HT-29 (cell line): ENCODE data around the gene SHH. TPM values are rescaled to one million over a fixed set of nuclear protein-coding genes. Genes with fewer than 3 reads are reported as not detected.
"Not testable (repeated sequence)": the region's sequence is repeated elsewhere in the genome, so short reads cannot be mapped to it uniquely, and the experiment has no call there.

Experiments
- DNase-seq: peaks from one replicate; pipeline ENCODE4 v3.0.0-alpha.2; 2015; ENCODE audit warnings: low spot score
- total RNA-seq: library from RNA; depleted of rRNA; stranded (reverse); fragments of >200 nt; shearing (Covaris generic); gene quantifications from 2 replicates; pipeline ENCODE4 v1.2.3, GENCODE V29; 2014

The SHH gene
- total RNA-seq, 1 experiment from 2014 or later = 22.6 TPM

DNA sequence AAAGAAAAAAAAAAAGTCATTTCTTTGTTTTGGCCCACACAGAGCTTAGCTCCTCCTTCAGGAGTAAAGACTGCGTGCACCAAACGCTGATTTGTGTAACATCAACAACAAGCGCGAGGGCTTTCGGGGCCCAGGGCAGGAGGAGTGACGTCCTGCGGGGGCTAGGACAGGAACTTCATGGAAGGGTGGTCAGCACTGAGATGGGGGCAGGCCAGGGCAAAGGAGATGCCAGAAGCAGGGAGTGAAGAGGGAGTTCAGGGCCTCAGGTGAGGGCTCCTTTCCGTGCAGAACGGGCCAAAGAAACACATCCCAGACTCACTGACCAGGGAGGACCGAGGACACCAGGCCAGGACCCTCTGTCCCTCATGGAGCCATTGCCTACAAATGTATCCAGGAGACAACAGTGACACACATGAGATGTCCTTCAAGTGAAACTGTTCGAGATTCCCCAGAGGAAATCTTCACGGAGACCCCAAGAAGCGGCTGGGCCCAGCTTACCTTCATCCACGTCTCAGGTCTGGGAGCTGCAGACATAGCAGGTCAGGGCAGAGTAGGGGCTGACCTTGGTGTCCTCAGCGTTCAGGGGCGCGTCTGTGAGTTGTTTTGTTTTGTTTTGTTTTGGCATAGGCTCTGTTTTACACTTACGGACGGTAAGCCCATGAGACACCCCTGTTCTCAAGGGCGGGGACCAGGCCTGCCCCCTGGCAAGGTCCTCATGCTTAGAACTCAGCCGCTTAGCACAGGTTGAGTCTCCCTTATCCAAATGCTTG lies 30.4 kb upstream of the SHH start:
- no peak for DNase-seq

DNA sequence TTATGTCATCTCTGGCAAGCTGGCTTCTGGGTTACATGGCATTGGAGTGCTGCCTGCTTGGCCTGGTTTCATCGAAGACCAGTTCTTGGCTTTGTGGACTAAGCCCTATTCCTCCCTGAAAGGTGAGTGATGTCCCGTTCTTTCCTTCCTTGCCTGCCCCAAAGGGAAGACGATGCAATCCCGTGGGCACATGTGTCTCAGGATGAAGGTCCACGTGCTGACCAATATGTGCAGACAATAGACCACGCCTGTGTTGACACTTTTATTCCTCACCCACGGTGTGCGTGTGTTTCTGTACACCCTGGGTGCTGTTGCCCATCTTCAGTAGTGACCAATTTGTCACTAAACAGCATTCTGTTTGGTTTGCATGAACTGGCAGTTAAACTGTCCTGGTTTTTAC lies 28.6 kb upstream of the SHH start:
- DNase-seq = no peak

DNA sequence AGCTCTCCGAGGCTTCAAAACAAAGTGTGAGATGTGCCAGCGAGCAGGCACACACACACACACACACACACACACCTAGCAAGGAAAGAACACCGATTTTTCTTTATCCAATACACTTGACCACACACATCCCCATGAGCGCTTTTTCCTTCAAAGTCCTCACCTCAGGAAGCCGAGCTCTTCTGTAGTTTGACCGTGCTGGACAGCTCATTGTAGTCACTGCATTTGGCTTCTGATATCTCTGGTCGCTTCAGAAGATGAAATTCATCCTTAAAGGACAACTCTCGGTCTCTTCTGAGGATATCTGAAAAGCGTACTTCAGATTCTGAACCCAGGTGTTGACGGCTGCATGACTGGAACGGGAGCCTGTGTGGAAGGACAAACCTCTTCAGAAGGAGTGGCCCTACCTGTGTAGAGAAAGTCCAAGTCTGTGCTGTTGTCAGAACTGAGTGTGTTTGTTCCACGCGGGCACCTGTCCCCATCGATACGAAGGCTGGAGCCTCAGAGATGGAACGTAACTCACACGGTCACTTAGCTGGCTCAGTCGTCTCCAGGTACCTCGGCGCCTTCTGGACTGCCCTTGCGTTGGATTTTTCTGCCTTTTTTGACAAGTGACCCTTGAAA lies 28.1 kb upstream of the SHH start:
- no peak for DNase-seq

DNA sequence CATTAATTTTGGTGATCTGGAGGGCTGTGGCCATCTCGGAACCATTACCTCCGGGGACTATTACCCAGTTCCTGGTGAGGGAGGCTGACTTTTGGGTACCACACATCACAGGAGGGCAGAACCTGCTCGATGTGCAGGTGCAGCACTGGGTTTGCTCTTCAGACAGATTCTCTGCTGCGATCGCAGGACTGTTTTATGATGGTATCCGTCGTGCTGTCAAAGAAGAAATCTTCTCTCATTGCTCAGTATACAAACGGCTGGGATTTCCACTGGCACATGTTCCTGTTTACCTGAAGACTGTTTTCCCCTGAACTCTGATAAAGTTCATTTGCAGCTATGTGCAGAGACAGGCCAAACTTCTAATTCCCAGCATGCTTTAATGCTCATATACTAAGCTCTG lies 27.2 kb upstream of the SHH start:
- no peak for DNase-seq

DNA sequence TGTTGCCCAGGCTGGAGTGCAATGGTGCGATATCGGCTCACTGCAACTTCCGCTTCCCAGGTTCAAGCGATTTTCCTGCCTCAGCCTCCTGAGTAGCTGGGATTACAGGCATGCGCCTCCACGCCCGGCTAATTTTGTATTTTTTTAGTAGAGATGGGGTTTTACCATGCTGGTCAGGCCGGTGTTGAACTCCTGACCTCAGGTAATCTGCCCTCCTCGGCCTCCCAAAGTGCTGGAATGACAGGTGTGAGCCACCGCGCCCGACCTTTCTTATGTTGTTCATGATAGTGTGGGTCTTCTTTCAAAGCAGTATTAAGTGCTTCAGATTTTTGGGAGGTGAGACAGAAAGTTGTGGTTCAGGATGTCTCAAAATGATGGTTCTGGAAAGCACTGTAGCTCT lies 26.0 kb upstream of the SHH start:
- DNase-seq = not testable (repeated sequence)

DNA sequence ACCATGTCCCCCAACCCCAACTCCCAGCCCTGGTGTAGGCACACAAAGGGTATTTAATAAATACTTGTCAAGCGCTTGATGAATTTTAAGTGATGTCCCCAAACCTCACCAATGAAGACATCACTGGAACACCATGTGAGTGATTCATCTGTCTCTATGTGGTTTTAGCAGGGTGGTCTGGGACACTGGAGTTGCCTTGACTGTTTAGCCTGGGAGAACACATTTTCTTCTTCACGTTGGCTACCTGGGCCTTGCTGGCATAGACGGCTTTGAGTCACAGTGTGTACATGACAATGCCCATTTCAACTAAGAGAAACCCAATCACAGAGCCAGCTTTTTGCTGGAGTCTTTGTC lies 24.8 kb upstream of the SHH start:
- DNase-seq = no peak

DNA sequence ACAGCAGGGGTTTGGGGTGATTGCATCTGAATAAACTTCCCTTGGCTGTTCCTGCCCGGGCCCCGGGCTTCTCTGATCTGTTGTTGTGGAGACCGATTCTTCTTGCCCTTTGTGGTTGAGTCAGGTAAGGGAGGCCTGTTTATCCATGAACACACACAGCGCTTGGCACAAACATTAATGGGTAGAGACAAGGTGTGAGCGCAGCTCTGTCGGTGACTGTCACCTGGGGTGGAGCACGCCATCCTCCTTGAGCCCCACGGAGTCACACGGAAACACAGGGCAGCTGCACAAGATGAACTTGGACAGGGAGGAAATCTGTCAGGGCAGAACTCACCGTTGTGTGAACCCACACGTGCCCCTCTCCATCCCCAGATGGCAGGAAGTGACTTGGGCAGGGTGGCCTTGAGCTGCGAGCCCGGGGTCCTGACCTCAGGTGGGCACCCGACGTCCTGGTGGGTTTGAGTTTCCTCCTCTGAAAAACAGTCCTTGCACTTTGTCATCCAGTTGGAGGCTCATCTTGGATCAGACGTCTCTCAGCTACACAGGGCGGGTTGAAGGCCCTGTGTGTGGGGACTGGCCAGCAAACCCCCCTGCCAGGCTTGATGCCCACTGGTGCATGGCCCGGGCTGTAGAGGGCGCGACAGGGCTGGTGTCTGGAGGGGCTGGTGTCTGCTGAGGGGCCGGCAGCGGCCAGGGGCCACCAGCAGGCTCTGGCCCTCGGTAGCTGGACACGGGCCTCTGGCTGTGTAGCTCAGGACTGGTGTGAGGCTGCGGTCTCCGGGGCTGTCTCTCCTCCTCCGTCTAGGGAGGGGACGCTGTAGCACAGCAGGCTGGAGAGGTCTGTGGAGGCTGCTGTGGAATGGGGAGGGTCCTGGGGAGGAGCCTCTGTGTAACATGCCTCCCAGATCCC lies 24.2 kb upstream of the SHH start:
- no peak for DNase-seq

DNA sequence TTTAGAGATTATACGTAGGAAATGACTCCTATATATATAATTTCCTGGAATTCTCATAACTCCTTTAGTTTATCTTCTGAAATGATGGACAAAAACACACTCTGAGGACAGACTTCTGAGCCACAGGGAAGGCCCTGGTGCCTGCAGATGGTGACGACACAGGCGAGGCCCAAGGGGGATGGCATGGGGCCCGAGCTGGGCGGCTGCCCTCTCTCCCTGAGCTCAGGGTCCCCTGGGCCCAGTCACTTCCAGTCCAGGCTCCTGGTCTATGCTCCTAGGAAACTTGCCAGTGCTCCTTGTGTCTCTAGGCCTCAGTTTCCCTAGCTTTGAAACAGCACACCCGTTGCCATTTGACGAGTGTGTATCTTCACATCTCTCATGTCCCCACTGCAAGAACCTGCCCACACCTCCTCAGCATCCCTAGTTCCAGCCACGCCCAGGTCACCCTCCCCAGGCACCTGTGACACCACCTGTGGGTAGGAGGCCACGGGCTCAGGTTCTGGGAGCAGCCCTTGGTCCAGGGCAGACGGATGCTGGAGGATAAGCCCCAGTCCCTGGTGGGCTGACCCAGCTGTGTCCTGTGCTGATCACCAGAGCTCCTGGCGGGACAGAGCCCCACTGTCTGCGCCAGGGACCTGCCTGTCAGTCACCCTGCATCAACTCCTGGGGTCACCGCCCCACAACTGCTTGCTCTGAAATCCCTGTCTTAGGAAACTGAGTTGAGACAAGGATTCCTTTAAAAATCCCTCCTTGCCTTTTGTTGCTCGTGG lies 23.4 kb upstream of the SHH start:
- no peak for DNase-seq

DNA sequence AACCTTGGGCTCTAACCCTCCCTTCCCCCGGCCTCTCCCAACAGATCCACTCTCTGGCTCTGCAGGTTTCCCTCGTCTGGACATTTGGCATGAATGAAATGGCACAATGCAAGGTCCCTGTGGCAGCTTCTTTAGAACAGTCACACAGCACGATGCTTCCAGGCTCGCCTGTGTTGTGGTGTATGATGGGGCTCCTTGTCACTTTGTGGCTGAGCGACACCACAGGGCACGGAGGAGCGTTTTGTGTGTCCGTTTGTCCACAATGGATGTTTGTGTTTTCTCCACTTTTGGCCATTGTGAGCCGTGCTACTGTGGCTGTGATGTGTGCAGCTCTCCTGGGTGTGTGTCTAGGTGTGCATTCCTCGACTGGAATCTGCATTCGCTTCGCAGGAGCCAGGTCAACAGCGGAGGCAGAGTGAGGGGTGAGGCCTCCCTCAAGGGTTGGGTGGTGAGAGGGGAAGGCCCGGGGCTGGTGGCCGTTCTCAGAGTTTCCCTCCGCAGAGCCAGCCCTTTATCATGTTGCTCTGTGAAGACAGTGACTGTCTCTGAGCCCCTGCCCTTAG lies 22.3 kb upstream of the SHH start:
- no peak for DNase-seq

DNA sequence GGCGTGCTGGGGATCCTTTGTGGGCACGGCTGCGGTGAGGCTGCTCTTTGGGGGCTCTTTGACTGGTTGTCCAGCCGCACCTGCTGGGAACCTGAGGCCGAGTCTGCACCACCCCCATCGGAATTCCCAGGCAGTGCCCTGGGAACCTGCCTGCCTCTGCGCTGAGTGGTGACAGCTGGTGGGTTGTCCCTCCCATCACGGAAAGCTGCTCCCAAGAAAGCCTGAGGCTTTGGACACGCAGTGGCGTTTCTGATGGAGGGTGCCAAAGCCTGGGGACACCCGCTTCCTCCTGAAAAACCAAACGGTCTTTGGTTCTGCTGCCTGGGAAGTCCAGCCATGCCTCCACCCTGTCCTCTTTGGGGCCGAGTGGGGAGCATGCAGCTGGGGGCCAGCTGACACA lies 21.4 kb upstream of the SHH start:
- DNase-seq = no peak

DNA sequence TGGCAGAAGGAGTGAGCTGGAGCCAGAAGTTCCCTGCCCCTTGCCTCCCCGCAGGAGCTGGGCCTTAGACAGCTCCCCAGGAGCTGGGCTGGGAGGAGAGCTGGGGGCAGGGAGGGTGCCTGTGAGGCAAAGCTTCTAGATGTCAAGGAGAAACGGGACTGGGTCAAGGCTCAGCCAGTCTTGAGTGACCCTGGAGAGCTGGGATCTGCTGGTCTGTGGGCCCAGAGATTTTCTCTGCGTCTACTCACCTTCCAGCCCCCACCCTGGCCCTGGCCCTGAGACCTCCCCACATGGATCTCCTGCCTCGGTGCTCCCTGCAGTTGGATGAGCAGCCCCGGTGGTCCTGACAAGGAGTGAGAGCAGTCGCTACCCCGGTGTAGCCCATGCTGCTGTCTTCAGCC lies 20.3 kb upstream of the SHH start:
- DNase-seq = no peak

DNA sequence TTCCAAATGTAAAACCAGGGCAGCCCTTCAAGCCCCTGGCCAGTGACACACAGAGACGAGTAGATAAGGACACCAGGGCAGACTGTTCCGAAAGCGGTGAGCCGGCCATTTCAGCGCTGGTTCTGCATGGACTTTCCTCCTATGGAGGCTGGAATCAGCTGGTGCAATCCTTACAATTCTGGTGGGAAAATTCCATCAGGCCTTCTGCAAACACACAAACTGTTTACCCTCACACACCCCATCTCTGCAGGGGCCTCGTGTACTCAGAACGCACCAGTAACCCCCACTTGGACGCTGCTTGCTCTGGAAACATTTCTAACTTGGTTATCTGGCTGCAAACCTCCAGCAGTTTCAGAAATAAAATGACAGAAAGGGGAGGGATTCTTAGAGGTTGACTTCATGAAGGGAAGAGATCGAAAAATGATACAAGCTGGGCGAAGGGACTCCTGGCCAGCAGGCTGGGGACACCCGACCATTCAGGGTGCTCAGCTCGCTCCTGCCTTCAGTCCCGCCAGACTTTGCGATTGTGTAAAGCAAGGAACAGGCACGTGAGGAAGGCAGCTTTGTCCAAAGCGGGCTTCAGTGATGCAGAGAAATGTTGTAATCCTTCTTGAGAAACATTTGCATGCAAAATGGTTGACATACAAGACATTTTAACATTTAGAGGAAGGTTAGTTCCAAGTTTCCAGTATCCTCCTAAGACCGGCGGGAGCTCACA lies 19.7 kb upstream of the SHH start:
- DNase-seq = no peak

DNA sequence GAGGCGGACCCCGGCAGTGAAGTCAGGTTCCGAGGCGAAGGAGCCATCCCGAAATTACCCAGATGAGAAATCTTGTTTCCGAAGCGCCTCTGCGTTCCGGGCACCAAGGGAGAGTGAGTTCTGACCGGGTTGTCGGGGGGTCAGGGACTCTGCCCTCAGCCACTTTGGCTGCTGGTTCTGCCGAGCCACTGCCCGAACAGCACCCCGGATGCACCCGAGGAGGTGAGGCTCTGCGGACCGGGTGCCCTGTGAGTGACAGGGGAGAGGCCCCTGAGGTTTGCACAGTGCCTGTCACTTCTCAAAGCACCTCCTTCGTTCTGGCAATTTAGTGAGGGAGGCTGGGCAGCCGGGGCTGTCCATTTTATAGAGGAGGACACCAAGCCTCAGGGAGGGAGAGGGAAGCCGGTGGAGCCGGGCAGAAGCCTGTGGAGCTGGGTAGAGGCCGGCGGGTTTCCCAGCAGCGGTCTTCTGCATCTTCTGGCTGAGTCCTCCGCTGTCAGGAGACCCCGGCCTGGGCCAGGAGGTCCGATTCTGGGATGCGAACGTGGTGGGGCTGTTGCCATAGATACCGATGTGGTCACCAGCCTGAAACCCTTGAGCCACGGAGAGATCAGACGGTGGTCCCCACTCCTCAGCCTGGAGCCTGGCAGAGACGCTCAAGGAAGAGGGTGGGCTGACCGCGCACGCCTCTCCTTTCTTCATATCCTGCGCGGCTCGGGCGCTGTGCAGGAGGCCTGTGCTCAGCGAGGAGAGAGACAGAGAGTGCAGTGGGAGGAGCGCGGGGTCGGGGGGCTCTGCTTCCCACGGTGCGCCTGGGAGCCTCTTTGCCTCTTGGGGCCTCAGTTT lies 18.9 kb upstream of the SHH start:
- DNase-seq = no peak

DNA sequence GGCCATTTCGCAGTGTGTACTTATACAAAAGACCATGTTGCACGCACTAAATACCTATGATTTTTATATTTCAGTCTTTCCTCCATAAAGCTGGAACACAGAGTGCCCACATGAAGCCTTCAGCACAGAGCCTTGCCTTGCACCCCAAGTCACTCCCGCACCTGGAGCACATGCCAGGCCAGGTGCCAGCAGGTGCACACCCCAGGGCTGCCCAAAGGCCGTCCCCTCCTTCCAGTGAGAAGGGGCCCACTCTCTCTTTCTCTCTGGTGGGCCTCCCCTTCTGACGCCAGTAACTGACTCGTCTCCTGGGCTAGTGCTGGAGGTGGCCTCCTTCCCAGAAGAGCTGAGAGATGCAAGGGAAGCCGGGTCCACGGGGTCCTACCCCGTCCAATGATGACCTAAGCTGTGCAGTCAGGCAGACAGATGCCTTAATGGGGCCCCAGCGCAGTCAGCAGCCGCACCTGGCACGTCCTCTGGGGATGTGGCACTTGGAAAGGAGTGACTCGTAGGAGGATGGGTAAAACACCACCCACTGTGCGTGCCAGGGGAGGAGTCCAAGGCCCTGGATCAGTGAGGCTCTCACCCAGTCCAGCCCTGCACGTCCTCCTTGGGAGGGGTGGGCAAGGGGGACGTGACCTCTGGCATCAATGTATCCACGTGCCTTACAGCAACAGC lies 17.7 kb upstream of the SHH start:
- DNase-seq = no peak

DNA sequence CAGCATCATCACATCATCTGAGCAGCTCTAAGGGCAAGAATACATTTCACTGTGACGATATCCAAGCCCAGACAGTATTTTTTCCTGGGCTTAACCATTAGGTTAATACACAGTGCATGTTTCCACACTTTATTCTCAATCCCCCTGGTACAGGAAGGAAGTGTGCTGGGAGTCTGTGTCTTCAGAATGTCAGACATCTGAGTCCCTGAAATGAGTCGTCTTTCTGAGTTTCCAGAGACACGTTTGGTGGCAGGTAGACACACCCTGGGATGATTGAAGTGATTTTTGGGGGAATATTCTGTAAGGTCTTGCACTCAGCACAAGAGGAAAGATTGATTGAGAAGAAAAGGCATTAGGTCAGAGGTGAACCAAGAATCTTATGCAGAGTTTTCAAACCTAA lies 13.1 kb upstream of the SHH start:
- no peak for DNase-seq

DNA sequence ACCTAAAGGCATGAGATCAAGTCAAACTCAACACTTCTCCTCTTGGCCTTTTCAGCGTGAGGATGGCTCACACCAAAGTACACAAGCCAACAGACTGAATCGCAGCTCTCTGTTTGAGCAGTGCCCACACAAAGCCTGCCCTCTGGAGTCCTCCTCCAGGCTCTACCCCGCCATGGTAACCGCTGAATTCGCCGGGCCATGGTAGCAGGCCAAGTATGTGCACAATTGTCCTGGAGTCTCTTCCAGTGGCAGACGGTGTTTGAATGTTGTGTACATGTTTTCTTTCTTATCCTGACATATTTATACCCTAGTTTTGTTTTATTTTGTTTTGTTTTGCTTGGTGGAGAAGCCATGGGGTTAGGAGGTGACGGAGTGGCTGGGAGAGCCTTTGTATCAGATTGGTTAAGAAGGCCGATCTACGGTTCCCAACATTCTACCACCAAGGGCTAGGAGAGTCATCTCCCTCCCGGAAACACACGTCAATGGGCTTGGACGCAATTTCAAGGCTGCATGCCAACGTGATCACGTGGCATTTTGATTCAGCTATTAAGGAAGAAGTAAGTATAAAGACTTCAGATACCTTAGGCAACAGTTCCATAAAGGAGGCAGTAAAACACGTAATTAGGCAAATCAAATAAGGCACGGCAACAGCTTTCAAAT lies 12.1 kb upstream of the SHH start:
- no peak for DNase-seq

DNA sequence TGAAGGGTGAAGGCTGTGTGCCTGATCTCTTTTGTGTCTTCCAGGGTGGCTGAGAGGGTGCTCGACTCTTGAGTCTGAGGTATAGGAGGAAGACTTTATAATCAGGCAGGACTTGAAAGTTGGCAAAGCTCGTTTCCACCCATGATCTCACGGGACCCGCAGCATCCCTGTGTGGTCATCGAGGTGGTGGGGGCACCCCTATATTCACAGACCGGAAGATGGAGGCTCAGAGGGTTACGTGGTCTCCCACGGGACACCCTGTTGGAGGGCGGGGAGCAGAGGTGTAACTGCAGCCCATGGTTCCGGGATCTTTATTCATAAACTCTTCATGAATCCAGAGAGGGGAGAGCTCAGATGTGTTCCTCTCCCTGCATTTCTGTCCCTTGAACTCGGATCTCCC lies 9.6 kb upstream of the SHH start:
- no peak for DNase-seq

DNA sequence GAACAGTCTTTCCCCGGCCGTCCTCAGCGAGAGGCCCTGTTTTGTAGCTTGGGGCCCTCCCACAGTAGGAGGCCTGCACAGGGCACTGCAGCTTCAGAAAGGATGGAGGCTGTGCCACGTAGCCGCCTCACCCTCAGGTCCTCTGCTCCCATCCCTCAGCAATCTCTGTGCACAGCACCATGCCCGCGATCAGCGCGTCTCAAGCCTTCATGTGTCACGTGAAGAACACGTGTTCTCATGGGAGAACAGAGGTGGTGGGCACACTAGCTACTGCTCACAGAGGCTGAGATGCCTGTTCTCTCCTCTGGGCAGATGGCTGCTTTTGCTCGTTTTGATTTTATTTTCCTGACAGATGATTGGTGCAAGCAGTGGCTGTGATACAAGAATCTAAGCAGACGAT lies 8.5 kb upstream of the SHH start:
- DNase-seq = no peak

DNA sequence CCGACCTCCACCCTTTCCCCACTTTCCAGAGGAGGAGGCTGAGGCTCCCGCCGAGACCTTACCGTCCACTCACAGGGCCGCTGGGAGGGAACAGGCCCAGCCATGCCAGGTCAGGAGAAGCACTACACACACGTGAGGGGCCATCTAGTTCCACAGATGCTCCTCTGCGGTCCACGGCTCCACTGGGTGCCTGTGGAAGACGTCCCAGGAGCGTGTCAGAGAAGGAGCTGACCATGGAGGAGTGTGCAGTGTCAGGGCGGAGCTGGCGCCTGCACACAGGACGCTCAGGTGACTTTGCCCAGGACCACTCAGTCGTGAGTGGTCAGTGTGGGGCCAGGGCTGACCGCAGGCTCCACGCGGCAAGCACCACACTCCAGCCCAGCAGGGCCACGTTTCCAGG lies 8.0 kb upstream of the SHH start:
- DNase-seq = no peak
